GM23248 (cell line): ENCODE results near the gene RPS6KA5.

Source experiments
- EZH2 ChIP-seq: fragments of 200-600 bp; sonication (generic); IDR thresholded peaks from 2 replicates; pipeline ENCODE4 v1.6.1; 2018; ENCODE audit warnings: antibody characterized with exemption, mild to moderate bottlenecking; ENCODE audit not compliant: insufficient read depth, poor library complexity, severe bottlenecking
- EZH2phosphoT487 ChIP-seq: fragments of 200-600 bp; sonication (generic); IDR thresholded peaks from 2 replicates; pipeline ENCODE4 v1.6.1; 2018; ENCODE audit warnings: antibody characterized with exemption, moderate library complexity, mild to moderate bottlenecking, low read depth; ENCODE audit not compliant: insufficient read depth

GRCh38 chr14:90883197-90883596 lies 177.2 kb downstream of the RPS6KA5 start:
- no peak for TF ChIP-seq EZH2
- no peak for TF ChIP-seq EZH2phosphoT487
